H9 (cell line): Measurements from ENCODE around the gene KCNMB4. TPM values are rescaled to one million over a fixed set of nuclear protein-coding genes. Genes with fewer than 3 reads are reported as not detected.

Experiments
- DNase-seq: peaks from one replicate; pipeline ENCODE4 v3.0.0-alpha.2; 2017
- H2AFZ ChIP-seq: one replicate; pipeline ENCODE4 v1.6.1; 2013; ENCODE audit warnings: mild to moderate bottlenecking, low read length, control low read depth, moderate library complexity
- H2AK5ac ChIP-seq: 2 replicates; pipeline ENCODE4 v1.6.1; 2013; ENCODE audit warnings: low read length, control low read depth, mixed read lengths; ENCODE audit not compliant: insufficient read length
- H2BK120ac ChIP-seq: one replicate; pipeline ENCODE4 v1.6.1; 2013; ENCODE audit warnings: low read depth, mild to moderate bottlenecking, low read length, control low read depth, inconsistent platforms; ENCODE audit not compliant: poor library complexity, severe bottlenecking
- H2BK12ac ChIP-seq: 2 replicates; pipeline ENCODE4 v1.6.1; 2013; ENCODE audit warnings: low read length, control low read depth, mixed read lengths, low read depth; ENCODE audit not compliant: insufficient read length
- H2BK15ac ChIP-seq: 2 replicates; pipeline ENCODE4 v1.6.1; 2013; ENCODE audit warnings: low read depth, low read length, control low read depth
- H2BK20ac ChIP-seq: one replicate; pipeline ENCODE4 v1.6.1; 2013; ENCODE audit warnings: low read depth, mild to moderate bottlenecking, low read length, control low read depth, inconsistent platforms; ENCODE audit not compliant: poor library complexity, severe bottlenecking
- H2BK5ac ChIP-seq: 2 replicates; pipeline ENCODE4 v1.6.1; 2013; ENCODE audit warnings: low read length, control low read depth, mixed read lengths; ENCODE audit not compliant: insufficient read length
- H3K14ac ChIP-seq: 2 replicates; pipeline ENCODE4 v1.6.1; 2013; ENCODE audit warnings: low read length, control low read depth; ENCODE audit not compliant: insufficient read depth
- H3K18ac ChIP-seq: 2 replicates; pipeline ENCODE4 v1.6.1; 2013; ENCODE audit warnings: low read depth, mild to moderate bottlenecking, mixed read lengths, low read length, control low read depth; ENCODE audit not compliant: insufficient read length
- H3K23ac ChIP-seq: 2 replicates; pipeline ENCODE4 v1.6.1; 2013; ENCODE audit warnings: low read length, control low read depth, mixed read lengths, low read depth; ENCODE audit not compliant: insufficient read length
- H3K23me2 ChIP-seq: 2 replicates; pipeline ENCODE4 v1.6.1; 2013; ENCODE audit warnings: low read depth, mild to moderate bottlenecking, mixed read lengths, low read length, control low read depth; ENCODE audit not compliant: insufficient read length, poor library complexity, severe bottlenecking
- H3K27ac ChIP-seq: 2 replicates; pipeline ENCODE4 v1.5.1; 2013; ENCODE audit warnings: low read length, control low read depth, mixed read lengths, low read depth; ENCODE audit not compliant: insufficient read length
- H3K27me3 ChIP-seq: 2 replicates; pipeline ENCODE4 v1.6.1; 2013; ENCODE audit warnings: low read length, control low read depth, inconsistent platforms; ENCODE audit not compliant: insufficient read depth
- H3K4ac ChIP-seq: 2 replicates; pipeline ENCODE4 v1.6.1; 2013; ENCODE audit warnings: low read depth, mild to moderate bottlenecking, control low read depth, inconsistent platforms, low read length, moderate library complexity
- H3K4me1 ChIP-seq: 2 replicates; pipeline ENCODE4 v1.6.1; 2013; ENCODE audit warnings: low read length, control low read depth, inconsistent platforms; ENCODE audit not compliant: insufficient read depth
- H3K4me2 ChIP-seq: 2 replicates; pipeline ENCODE4 v1.6.1; 2013; ENCODE audit warnings: low read length, control low read depth, mixed read lengths; ENCODE audit not compliant: insufficient read length, insufficient read depth
- H3K56ac ChIP-seq: 2 replicates; pipeline ENCODE4 v1.6.1; 2013; ENCODE audit warnings: low read depth, mild to moderate bottlenecking, mixed read lengths, low read length, control low read depth; ENCODE audit not compliant: insufficient read length
- H3K79me1 ChIP-seq: 2 replicates; pipeline ENCODE4 v1.6.1; 2013; ENCODE audit warnings: low read depth, mild to moderate bottlenecking, moderate library complexity, low read length, control low read depth, inconsistent platforms; ENCODE audit not compliant: insufficient read depth, poor library complexity, severe bottlenecking
- H3K79me2 ChIP-seq: 2 replicates; pipeline ENCODE4 v1.6.1; 2013; ENCODE audit warnings: low read length, control low read depth, inconsistent platforms; ENCODE audit not compliant: insufficient read depth
- H3K9ac ChIP-seq: 2 replicates; pipeline ENCODE4 v1.6.1; 2013; ENCODE audit warnings: low read length, control low read depth, mixed read lengths; ENCODE audit not compliant: insufficient read length; ENCODE audit errors: extremely low read depth
- H3K9me3 ChIP-seq: one replicate; pipeline ENCODE4 v1.6.1; 2013; ENCODE audit warnings: low read depth, low read length, inconsistent platforms; ENCODE audit not compliant: control insufficient read depth
- H3T11ph ChIP-seq: one replicate; pipeline ENCODE4 v1.6.1; 2013; ENCODE audit warnings: mild to moderate bottlenecking, low read length, control low read depth, inconsistent platforms
- H4K20me1 ChIP-seq: one replicate; pipeline ENCODE4 v1.6.1; 2013; ENCODE audit not compliant: control insufficient read depth, insufficient read length, insufficient read depth
- H4K5ac ChIP-seq: 2 replicates; pipeline ENCODE4 v1.6.1; 2013; ENCODE audit warnings: low read depth, mild to moderate bottlenecking, mixed read lengths, low read length, control low read depth; ENCODE audit not compliant: insufficient read length
- H4K8ac ChIP-seq: replicated peaks from 2 replicates; pipeline ENCODE4 v1.6.1; 2013; ENCODE audit warnings: low read length, control low read depth, mixed read lengths, low read depth; ENCODE audit not compliant: insufficient read length
- H4K91ac ChIP-seq: 2 replicates; pipeline ENCODE4 v1.6.1; 2013; ENCODE audit warnings: low read depth, mild to moderate bottlenecking, moderate library complexity, mixed read lengths, low read length, control low read depth; ENCODE audit not compliant: insufficient read length
- H3K27ac Mint-ChIP-seq, 3 experiments: 2 replicates in 2 of 3; 3 replicates in 1 of 3; pipeline ENCODE4 v1.8.0; 2020 to 2021; ENCODE audit warnings: mixed read lengths in 3 of 3, mild to moderate bottlenecking in 1 of 3, moderate library complexity in 1 of 3
- H3K27me3 Mint-ChIP-seq: 2 replicates; pipeline ENCODE4 v1.8.0; 2021; ENCODE audit warnings: low read depth, mild to moderate bottlenecking, moderate library complexity, mixed read lengths
- H3K36me3 Mint-ChIP-seq, 3 experiments: 2 replicates in 2 of 3; 3 replicates in 1 of 3; pipeline ENCODE4 v1.8.0; 2020 to 2021; ENCODE audit warnings: low read depth in 3 of 3, mixed read lengths in 3 of 3; ENCODE audit not compliant: insufficient read depth in 1 of 3
- H3K4me1 Mint-ChIP-seq, 2 experiments: 2 replicates each; pipeline ENCODE4 v1.8.0; 2020; ENCODE audit warnings: mixed read lengths in 2 of 2
- H3K4me3 Mint-ChIP-seq, 2 experiments: 2 replicates in 1 of 2; 3 replicates in 1 of 2; pipeline ENCODE4 v1.8.0; 2020 to 2021; ENCODE audit warnings: mild to moderate bottlenecking in 2 of 2, mixed read lengths in 2 of 2, moderate library complexity in 1 of 2
- H3K9me3 Mint-ChIP-seq, 2 experiments: 2 replicates in 1 of 2; 3 replicates in 1 of 2; pipeline ENCODE4 v1.8.0; 2020; ENCODE audit warnings: mild to moderate bottlenecking in 2 of 2, mixed read lengths in 2 of 2, moderate library complexity in 1 of 2
- WGBS: extraction: QIAGEN DNeasy Blood & Tissue Kit; methylation state at CpG from one replicate; pipeline ENCODE4 v1.1.7; 2013; ENCODE audit warnings: missing lambda C conversion rate, low lambda C conversion rate, mixed read lengths; ENCODE audit not compliant: insufficient read length; ENCODE audit errors: extremely low coverage; 5-methylcytosine and 5-hydroxymethylcytosine counted together
- total RNA-seq: library from RNA; stranded (reverse); gene quantifications from 2 replicates; pipeline ENCODE4 v1.2.1, GENCODE V29; 2021
- TF ChIP-seq, protein P1 (sequence below): fragments of 200-600 bp; sonication (generic); conservative IDR thresholded peaks from 3 replicates; pipeline ENCODE4 v1.8.0; 2021; ENCODE audit warnings: antibody characterized with exemption, mild to moderate bottlenecking

The KCNMB4 gene
- total RNA-seq, 1 experiment from 2014 or later, result 16.2 TPM

DNA sequence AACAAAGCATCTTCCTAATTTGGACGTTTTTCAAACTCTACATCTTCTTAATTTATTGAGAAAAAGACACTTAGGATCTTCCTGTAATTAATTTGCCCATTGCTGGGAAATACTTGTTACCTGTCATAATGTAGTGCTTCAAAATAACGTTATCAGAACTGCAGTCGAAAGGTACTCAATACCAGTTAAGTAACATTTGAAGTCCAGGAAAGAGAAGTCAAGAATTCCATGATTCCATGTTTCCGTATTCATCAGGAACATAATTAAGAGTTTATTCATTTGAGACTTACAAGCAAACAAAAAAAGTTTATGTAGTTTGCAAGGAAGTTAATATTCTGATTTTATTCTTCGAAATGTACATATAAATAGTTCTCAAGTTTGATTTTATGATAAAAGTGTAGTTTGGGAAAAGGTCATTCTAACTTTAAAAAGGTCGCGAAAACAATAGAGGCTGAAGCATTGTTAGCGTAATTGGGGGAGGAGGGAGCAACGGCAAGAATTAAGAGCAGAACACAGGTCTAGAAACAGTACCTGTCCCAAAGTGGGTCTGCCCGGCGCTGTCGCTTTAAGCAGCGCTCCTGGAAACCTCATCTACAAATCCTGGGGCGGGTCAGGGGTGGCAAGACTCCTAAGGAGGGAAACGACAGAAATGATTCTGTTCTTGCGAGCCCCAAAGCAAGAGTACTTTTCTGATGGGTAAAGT, 1.2 kb upstream of the KCNMB4 start:
- H3K9me3 ChIP-seq, result no peaks in the 10 kb centered on the region
- no peak overlapping the region for H2BK5ac ChIP-seq
- no peak overlapping the region for H3K14ac ChIP-seq
- no peak overlapping the region for H2BK15ac ChIP-seq
- no peak overlapping the region for H2AFZ ChIP-seq
- no peaks in the 10 kb centered on the region for H4K20me1 ChIP-seq
- H2BK20ac ChIP-seq, result no peak overlapping the region
- no CpG with 5 or more reads among the region's 16 CpGs for WGBS
- H2AK5ac ChIP-seq, result no peak overlapping the region
- Mint-ChIP-seq H3K4me1 (peaks cover 24 to 35% of the 10 kb centered on the region in 2 experiments), H3K4me3 (peak overlapping the region; percentile 80 to 91), H3K9me3 (peaks cover 0 to 2% of the 10 kb centered on the region in 2 experiments; a peak in 1 of 5 replicates), H3K36me3 (peaks cover 0 to 1% (median under 1%) of the 10 kb centered on the region in 3 experiments; a peak in 3 of 7 replicates), H3K27ac (no peak overlapping the region), H3K27me3 (peaks cover 6% of the 10 kb centered on the region)
- peak overlapping the region; percentile 55 for H3K4me2 ChIP-seq
- no peak overlapping the region for H4K91ac ChIP-seq
- DNase-seq, result no peak
- no peak overlapping the region for H3K9ac ChIP-seq
- H3K18ac ChIP-seq, result no peak overlapping the region
- H3K56ac ChIP-seq, result no peak overlapping the region
- no peak overlapping the region for H4K8ac ChIP-seq
- no peak overlapping the region for H3T11ph ChIP-seq
- no peaks in the 10 kb centered on the region for H3K4me1 ChIP-seq
- peaks cover 21% of the 10 kb centered on the region for H3K23me2 ChIP-seq
- H3K79me2 ChIP-seq, result no peaks in the 10 kb centered on the region; the same call in 1 of the 2 replicates
- no peak overlapping the region for H2BK120ac ChIP-seq
- no peak overlapping the region for H3K23ac ChIP-seq
- H3K27me3 ChIP-seq, result no peaks in the 10 kb centered on the region
- no peak overlapping the region for H2BK12ac ChIP-seq
- H3K27ac ChIP-seq, result no peak overlapping the region
- TF ChIP-seq, protein P1, sequence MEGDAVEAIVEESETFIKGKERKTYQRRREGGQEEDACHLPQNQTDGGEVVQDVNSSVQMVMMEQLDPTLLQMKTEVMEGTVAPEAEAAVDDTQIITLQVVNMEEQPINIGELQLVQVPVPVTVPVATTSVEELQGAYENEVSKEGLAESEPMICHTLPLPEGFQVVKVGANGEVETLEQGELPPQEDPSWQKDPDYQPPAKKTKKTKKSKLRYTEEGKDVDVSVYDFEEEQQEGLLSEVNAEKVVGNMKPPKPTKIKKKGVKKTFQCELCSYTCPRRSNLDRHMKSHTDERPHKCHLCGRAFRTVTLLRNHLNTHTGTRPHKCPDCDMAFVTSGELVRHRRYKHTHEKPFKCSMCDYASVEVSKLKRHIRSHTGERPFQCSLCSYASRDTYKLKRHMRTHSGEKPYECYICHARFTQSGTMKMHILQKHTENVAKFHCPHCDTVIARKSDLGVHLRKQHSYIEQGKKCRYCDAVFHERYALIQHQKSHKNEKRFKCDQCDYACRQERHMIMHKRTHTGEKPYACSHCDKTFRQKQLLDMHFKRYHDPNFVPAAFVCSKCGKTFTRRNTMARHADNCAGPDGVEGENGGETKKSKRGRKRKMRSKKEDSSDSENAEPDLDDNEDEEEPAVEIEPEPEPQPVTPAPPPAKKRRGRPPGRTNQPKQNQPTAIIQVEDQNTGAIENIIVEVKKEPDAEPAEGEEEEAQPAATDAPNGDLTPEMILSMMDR, result no peak
- no peak overlapping the region for H4K5ac ChIP-seq
- no peaks in the 10 kb centered on the region for H3K79me1 ChIP-seq
- H3K4ac ChIP-seq, result no peak overlapping the region
